GM18907 (cell line): ENCODE measurements around the gene TMPRSS13.
"Not testable (repeated sequence)": the region's sequence is repeated elsewhere in the genome, so short reads cannot be mapped to it uniquely, and the experiment has no call there.

Experiments used
- ATAC-seq: cut with Tn5 transposase; IDR thresholded peaks from one replicate; pipeline ENCODE4 v1.9.1; 2021; ENCODE audit warnings: mild to moderate bottlenecking, moderate library complexity; ENCODE audit not compliant: unreplicated experiment

TMPRSS13 gene

DNA sequence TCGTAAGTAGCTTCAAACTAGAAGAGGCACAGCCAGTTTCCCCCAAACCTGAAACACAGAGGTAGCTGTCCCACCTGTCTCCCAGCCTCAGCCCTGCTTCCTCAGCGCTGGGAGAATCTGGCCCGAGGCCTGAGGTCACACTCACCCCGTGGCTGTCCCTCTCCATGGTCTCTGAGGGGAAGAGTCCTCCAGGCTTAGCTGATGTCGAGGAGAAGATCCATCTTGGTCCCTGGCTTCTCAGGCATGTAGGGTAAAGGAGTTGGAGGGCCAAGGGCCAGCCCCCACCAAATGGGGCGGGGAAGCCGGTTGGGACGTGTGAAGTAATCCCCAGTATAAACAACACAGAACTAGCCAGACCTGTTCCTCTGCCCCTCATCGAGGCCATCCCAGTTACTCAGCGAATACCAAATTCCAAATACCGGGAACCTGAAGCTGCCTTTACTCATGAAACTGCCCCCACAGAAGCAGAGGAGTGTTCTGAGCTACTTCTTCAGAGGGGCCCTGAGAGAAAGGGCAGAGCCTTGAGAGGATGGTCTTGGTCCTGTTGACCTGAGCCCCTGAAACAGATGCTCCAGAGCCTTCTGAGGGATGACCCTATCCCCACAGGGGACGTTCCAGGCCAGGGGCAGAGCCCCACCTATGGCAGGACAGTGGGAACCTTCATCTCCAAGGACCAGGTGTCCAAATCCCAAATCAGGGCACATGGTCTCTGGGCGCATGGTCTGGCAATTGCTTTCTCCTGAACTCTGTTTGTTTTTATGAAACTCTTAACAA is at the start of gene TMPRSS13:
Gene TMPRSS13 (minus strand): TSS at position 261 of the 774 bp plus-strand sequence. CDS start 95 bp downstream, at position 166.
- ATAC-seq: no peak

DNA sequence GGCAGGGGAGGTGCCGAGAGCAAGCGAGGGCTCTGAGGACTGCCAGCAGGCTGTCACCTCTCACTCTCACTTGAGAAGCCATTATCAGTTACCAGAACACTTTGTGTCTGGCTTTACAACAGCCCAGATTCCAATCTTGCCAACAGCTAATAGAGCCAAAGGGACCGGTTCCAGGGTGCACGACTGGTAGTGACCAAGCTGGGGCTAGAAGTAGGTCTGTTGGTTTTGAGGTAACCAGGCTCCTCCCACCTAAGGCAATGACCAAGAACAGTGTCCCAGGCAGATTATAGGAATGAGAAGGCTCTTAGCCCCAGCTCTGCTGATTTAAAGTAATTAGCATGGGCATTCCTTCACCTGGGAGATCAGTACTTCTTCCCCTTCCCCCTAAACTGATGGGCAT is 49.8 kb upstream of the TMPRSS13 start:
- ATAC-seq: no peak

DNA sequence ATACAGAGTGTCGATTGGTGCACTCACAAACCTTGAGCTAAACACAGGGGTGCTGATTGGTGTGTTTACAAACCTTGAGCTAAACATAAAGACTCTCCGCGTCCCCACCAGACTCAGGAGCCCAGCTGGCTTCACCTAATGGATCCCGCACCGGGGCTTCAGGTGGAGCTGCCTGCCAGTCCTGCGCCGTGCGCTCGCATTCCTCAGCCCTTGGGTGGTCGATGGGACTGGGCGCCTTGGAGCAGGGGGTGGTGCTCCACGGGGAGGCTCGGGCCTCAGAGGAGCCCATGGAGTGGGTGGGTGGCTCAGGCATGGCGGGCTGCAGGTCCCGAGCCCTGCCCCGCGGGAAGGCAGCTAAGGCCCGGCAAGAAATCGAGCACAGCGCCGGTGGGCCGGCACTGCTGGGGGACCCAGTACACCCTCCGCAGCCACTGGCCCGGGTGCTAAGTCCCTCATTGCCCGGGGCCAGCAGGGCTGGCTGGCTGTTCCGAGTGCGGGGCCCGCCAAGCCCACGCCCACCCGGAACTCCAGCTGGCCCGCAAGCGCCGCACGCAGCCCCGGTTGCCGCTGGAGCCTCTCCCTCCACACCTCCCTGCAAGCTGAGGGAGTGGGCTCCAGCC is 49.2 kb upstream of the TMPRSS13 start:
- ATAC-seq: not testable (repeated sequence)

DNA sequence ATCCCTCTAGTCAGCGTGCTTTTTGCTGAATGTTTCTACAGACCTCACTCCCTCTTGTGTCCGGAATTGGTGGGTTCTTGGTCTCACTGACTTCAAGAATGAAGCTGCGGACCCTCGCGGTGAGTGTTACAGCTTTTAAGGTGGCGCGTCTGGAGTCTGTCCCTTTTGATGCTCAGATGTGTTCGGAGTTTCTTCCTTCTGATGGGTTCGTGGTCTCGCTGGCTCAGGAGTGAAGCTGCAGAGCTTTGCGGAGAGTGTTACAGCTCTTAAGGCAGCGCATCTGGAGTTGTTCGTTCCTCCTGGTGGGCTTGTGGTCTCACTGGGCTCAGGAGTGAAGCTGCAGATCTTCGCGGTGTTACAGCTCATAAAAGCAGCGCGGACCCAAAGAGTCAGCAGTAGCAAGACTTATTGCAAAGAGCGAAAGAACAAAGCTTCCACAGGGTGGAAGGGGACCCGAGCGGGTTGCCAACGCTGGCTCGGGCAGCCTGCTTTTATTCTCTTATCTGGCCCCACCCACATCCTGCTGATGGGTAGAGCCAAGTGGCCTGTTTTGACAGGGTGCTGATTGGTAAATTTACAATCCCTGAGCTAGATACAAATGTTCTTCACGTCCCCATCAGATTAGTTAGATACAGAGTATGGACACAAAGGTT is 48.5 kb upstream of the TMPRSS13 start:
- ATAC-seq: not testable (repeated sequence)

DNA sequence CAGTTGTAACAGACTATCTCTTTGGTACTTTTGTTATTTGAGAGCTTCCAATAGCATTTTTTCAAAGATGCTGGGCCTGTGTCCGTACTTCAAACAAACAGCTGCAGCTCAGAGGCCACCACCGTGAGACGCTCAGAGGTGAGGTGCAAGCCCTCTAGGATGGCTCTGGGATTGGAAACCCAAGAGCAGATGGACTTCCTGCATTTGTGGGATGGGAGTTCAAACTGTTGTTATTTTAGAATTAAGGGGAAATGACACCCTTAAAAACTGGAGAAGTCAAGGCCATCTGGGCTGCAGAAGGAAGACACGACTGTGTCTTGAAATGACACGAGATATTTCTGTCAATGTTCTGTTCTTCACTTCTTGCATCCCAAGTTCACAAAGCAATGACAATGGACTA is 47.8 kb upstream of the TMPRSS13 start:
- no peak for ATAC-seq

DNA sequence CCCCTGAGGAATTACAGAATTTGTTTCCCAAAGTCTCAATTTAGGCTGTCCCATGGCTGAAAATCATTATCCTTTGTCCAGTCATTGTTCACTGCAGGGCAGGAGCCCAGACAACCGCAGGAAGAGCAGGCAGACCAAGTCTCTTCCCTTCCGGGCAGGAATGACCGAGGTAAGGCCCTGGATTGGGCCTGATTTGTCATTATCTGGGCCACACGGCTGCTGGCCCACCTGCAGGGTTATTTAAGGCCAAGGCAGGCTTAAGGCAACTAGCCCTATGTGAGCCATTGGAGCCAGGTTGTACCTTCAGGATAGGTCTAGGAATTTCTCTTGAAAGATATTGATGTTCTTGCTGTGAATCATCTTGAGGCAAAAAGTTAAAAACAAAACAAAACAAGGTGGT is 47.2 kb upstream of the TMPRSS13 start:
- no peak for ATAC-seq

DNA sequence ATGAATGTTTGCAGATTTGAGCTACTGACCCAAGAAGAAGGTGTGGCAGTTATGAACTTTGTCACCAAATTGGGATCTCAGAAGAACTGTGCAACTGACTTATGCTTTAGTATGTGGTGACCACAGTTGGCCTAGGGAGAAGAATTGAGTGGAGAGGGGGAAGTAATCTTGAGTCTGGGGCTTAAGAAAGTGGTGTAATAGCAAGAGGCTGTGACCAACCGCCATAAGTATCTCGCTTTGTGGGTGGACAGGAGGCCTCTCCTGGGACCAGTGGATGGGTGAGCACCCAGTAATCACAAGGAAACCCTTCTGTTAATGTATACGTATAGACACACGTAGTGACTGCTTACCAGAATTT is 44.3 kb upstream of the TMPRSS13 start:
- ATAC-seq: no peak

DNA sequence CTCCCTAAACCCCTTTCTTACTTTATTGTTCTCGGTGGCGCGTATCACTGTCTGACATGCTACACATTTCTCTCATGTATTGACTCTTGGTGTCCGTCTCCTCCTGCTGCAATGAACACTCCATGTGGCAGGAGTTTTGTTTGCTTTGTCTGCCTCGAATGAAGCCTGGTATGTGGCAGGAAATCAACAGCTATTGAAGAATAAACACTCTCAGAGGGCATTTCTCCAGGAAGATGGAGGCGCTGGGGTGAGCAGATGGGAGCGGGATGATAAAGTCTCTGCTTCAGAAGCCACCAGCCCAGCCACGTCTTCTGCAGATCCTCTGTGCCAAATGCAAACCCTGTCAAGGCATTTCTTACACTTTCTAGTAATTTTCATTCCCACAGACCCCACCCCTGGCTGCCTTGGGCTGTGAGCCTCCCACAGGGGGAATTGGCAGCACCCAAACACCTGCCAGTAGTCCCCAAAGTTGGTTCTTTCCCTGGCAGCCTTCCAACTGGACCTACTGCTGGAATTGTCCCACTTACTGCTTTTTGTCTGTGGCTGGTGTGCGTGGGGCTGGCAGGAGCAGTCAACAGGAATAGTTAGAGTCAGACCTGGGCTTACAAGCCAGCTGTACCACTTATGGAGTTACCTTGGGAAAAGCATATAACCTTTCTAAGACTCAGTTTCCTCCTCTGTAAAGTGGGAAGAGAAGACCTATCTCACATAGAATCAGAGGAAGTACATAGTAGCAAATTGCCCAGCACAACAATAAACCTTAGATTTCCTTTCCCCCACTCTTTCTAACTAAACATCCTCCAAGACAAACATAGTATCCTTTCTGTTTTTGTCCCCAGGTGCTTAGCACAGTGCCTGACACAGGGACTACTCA is 43.7 kb upstream of the TMPRSS13 start:
- ATAC-seq: no peak

DNA sequence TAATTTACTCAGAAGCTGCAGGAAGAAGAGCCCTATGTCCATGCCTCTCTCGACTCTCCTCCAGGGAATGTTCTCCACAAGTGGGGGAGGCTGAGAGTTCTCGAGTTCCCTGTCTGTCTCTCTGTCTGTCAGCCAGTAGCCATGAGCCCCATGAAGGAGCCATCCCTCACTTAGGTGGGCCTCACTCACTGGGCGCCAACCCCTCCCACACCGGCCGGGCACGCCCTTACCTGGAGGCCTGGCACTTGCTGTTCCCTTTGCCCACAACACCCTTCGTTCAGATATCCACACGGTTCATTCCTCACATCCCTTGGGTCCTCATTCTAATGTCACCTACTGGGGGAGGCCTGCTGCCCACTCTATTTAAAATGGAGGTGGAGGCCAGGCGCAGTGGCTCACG is 42.8 kb upstream of the TMPRSS13 start:
- ATAC-seq: no peak

DNA sequence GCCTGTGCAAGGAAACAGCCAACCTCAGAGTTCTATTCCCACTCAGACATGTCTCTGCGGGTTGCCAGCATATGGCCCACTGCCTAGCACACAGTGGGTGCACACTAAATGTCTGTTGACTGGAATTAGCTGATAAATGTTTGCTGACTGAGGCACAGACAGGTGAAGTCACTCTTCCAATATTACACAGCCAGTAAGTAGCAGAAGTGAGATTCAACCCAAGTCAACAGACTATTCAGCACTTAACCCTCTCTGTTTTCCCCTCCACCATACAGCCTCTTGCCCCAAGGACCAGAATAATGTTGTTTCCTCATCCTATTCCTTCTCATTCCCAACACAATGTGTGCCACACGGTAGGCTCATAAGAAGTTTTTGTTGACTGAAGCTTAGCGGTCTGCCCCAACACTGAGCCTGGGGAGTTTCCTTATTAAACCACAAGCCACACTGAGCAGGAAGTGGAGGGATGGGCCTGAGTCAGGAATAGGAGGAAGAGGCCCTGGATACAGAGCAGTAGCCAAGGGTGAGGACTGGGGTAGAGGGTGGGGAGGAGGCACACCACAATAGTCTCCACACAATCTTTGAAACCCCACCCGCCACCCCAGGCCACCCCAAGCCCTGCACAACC is 41.3 kb upstream of the TMPRSS13 start:
- ATAC-seq: no peak

DNA sequence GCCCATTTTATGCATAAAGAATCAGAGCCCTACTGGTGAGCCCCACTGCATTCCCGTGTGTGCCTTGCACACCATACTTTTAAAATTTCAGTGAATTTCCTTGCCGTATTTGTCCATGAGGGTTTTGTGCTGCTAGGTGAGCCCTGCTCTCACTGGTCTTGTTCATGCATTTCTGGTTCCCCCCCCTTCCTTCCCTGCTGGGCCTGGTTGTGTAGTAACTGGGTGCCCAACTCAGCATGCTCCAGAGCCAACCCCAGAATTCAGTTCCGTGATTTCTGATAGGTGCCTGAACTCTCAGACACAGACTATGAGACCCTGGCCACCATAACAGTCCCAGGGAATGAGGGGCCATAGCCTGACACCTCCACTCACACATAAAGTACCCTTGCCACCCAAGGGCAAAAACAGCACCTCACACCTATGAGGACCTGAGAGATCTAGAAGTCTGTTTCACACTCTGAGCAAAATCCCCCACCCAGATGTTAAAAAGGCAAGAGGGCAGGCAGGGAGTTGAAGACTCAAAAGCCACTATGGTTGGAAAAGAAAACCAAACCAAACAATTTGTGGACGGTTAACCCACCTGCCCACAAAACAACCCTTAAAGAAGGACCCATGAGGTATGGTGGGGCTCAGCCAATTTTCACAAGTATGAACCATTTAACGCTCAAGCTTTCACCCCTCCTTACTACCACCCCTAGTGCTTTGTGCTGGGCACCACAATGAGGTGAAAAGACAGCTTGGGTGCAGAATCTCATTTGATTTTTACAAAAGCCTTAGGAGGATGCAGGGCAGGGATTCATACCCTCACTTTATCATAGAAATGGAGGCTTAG is 40.2 kb upstream of the TMPRSS13 start:
- ATAC-seq: no peak

DNA sequence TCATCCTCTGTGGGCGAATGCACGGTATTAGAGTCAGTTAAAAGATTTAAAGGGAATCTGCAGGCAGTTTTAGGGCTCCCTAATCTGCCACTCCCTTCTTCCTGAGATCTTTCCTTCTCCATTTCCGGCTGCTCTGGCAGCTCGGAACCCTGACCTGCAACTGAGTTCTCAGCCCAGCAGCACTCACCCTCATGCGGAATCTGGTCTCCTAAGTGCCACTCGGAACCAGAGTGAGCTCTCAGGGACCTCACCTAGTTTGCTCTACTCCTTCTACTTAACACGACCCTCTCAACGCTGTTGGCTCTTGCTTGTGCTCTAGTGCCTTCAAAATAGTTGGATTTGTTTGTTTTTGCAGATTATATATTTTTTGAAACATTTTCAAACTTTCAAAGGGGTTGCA is 37.7 kb upstream of the TMPRSS13 start:
- ATAC-seq: no peak

DNA sequence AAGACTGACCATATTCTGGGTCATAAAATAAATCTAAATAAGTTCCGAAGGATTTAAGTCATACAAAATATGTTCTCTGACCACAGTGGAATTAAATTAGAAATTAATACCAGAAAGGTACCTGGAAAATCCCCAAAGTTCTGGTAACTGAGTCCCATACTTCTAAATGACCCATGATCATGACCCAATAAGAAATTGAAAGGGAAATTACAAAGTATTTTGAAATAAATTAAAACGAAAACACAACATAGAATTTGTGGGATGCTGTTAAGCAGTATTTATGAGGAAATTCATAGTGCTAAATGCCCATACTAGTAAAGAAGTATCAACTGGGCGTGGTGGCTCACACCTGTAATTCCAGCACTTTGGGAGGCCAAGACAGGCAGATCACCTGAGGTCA is 33.6 kb upstream of the TMPRSS13 start:
- no peak for ATAC-seq

DNA sequence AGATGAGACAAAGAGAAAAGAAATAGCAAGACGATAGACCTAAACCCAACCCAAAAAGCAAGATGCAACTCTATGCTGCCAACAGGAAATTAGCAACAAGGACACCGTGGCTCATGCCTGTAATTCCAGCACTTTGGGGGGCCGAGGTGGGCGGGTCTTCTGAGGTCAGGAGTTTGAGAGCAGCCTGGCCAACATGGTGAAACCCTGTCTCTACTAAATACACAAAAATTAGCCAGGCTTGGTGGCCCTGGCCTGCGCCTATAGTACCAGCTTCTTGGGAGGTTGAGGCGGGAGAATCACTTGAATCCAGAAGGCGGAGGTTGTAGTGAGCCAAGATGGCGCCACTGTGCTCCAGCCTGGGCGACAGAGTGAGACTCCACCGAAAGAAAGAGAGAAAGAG is 32.7 kb upstream of the TMPRSS13 start:
- ATAC-seq: no peak

DNA sequence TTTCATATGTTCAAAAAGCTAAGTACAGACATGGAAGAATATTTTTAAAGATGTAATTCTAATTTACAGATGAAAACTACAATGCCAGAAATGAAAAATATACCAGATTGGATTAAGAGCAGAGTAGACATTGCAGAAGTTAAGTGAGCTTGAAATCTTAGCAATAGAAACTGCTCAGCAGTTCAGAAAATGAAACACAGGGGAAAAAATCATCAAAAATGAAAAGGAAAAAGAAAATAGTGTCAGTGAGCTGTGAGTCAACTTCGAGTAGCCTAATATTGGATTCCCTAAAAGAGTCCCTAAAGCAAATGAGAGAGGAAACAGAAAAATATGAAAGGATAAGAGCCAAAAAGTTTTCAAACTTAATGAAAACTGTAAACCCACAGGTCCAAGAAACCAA is 31.2 kb upstream of the TMPRSS13 start:
- no peak for ATAC-seq

DNA sequence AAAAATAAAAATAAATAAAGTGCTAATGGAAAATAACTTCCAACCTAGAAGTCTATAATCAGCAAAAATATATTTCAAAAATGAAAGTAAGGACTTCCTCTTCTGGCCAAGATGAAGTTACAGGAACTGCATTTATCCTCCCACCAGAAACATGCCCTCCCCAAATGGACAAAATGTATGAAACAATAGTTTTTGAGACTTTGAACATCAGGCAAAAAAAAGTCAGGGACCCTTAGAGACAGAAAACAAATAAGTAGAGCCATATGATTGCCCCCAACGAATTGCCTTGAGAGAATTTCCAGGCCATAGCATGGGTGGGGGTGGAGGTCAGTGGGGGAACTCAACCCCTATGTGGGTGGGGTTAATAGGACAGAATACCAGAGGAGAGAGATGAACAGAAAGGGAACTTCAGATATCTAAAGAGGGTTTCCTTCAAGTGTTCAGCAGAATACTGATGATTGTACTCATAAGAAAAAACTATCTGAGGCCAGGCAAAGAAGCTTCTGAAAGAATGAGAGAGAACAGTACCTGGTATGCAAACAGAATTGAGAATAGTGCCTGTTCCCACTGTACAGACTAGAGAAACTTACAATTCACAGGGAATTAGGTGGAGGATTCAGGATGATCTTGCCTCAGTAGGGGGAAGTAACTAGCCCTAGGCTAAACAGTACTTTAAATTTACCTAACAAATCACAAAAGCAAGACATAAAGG is 30.4 kb upstream of the TMPRSS13 start:
- no peak for ATAC-seq

DNA sequence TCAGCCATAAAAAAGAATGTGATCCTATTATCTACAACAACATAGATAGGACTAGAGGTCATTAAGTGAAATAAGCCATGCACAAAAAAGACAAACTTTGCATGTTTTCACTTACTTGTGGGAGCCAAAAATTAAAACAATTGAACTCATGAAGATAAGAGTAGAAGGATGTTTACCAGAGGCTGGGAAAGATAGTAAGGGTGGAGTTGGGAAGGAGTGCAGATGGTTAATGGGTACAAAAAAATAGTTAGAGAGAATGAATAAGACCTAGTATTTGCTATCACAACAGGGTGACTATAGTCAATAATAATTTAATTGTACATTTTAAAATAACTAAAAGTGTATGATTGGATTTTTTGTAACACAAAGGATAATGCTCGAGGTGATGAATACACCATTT is 29.7 kb upstream of the TMPRSS13 start:
- ATAC-seq: no peak

DNA sequence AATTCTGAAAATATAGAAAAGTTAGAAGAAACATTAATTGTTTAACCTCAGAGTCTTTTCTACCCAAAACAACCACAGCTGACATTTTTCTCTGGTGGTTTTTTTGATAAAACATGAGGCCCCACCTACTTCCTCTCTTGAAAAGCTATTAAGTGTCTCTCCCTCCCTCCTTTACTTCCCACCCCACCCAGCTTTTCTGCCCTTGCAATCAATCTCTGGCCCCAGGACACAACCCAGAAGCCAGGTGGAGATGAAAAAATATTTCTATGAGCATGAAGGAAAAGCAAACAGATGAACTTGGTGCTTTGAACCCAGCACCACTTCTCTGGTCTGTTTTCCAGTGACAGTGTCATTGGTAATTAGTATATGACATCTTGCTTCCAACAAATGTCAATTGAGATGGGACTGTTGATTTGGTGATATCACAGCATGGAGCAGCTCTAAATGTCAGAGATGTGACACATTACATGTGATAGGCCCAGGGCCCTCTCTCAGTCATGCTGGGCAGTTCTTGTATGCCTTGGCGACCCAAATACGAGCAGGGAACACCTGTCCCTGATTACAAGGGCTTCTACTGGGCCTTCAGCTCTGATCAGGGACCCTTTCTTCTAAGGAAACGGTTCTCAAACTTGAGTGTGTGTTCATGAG is 23.9 kb upstream of the TMPRSS13 start:
- ATAC-seq: no peak
